ENCODE measurements around the gene SNN. TPM values are rescaled to one million over a fixed set of nuclear protein-coding genes. Genes with fewer than 3 reads are reported as not detected.

The SNN gene
- total RNA-seq, 4 donors from 2014 or later: 4.1 to 30.1 (median 23.0) TPM

DNA sequence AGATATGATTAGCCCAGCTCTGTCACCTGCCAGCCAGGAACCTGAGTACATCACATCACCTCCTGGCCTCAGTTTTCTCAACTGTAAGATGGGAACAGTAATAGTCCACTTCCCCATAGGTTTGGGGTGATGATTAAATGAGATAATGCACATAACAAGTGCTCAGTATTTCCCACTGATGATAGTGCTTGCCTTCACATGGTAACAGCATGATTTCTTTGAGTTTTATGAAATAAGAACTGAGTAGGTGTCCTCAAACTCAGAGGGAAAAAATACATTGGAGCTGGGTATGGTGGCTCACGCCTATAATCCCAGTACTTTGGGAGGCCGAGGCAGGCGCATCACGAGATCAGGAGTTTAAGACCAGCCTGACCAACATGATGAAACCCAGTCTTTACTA lies 30.1 kb upstream of the SNN start:
- Histone ChIP-seq H3K4me1 (peaks cover 0 to 5% of the 10 kb centered on the region in 2 donors), H3K27ac (no peak overlapping the region), H3K4me3 (no peak overlapping the region), H3K9me3 (no peaks in the 10 kb centered on the region), H3K36me3 (no peaks in the 10 kb centered on the region), H3K27me3 (no peaks in the 10 kb centered on the region)
- no peak for DNase-seq
- intact Hi-C loops (cut with DNase I; ENCODE audit: low total_unique reads): no loop called here
- TF ChIP-seq POLR2A (IDR thresholded peaks at IDR 0.05): no peak
- TF ChIP-seq, protein P1, sequence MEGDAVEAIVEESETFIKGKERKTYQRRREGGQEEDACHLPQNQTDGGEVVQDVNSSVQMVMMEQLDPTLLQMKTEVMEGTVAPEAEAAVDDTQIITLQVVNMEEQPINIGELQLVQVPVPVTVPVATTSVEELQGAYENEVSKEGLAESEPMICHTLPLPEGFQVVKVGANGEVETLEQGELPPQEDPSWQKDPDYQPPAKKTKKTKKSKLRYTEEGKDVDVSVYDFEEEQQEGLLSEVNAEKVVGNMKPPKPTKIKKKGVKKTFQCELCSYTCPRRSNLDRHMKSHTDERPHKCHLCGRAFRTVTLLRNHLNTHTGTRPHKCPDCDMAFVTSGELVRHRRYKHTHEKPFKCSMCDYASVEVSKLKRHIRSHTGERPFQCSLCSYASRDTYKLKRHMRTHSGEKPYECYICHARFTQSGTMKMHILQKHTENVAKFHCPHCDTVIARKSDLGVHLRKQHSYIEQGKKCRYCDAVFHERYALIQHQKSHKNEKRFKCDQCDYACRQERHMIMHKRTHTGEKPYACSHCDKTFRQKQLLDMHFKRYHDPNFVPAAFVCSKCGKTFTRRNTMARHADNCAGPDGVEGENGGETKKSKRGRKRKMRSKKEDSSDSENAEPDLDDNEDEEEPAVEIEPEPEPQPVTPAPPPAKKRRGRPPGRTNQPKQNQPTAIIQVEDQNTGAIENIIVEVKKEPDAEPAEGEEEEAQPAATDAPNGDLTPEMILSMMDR (IDR thresholded peaks at IDR 0.05): no peak

DNA sequence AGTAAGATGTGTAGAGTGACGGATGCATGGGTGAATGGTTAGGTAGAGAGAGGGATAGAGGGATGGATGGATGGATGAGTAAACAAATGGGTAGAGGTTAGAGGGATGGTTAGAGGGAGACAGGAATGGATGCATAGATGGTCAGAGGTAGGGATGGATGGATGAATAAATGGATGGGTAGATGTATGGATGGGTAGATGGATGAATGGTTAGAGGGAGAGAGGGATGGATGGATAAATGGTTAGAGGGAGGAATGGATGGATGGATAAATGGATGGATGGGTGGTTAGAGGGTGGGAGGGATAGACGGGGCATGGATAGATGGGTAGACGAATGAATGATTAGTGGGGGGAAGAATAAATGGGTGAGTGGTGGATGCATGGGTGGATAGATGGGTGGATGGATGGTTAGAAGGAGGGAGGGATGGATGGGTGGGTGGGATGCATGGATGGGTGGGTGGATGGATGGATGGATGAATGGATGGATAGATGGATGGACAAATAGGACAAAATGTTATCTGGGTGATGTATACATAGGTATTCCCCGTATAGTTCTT lies 29.2 kb upstream of the SNN start:
- intact Hi-C loops (cut with DNase I; ENCODE audit: low total_unique reads): no loop called here

DNA sequence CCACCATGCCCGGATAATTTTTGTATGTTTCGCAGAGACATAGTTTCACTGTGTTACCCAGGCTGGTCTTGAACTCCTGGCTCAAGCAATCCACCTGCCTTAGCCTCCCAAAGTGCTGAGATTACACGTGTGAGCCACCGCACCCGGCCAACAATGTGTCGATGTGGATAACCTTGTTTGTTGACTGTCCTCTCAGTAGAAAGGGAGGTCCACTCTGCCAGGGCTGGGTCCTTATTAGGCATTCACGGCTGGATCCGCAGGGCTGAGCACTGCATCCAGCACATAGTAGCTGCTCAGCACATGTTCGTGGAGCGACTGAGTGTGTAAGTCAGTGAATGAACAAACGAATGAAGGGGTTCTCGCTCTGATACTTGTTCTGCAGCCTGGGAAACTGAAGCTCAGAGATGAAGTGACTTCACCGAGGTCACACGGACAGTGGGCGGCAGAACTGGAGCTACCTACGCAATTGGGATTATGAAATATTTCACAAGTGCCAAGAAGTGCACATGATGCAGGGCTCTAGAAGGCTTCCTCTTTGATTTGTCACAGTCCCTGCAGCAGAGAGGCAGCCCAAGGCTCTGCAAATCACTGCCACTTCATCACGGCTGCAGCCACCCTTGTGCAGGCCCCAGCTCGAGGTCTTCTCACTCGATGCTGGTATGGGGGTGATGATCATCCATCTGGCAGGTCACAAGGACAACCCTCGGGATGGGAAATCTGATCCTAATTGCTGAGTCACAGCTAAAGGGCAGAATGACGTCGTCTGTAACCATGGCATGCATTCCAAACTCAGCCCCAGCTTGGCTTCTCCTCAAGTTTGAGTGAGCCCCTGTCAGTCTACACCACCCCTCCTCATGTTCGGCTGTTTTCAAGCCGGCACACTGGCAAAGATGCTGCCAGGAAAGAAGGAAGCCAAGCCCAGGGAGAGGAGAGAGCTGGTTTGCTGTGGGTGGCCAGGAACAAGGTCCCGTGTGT lies 28.0 kb upstream of the SNN start:
- Histone ChIP-seq H3K4me1 (peaks cover 0 to 5% of the 10 kb centered on the region in 2 donors), H3K9me3 (no peaks in the 10 kb centered on the region), H3K27ac (peak overlapping the region; percentile 88 to 96), H3K4me3 (no peak overlapping the region), H3K36me3 (no peaks in the 10 kb centered on the region), H3K27me3 (no peaks in the 10 kb centered on the region)
- TF ChIP-seq, protein P1 (IDR thresholded peaks at IDR 0.05): no peak
- peak; percentile 47 to 63 for TF ChIP-seq POLR2A (IDR thresholded peaks at IDR 0.05)
- DNase-seq: peak; percentile 88 to 93
- intact Hi-C loops (cut with DNase I; ENCODE audit: low total_unique reads): loop anchor here (10.0 kb wide), 2 partner anchors 105 to 235 kb away; no protein-coding TSS in a partner anchor

More for the DNA sequence above, 29.2 kb upstream of the SNN start:
- Histone ChIP-seq H3K4me3 (no peak overlapping the region), H3K4me1 (peaks cover 0 to 5% of the 10 kb centered on the region in 2 donors), H3K9me3 (no peaks in the 10 kb centered on the region), H3K27me3 (no peaks in the 10 kb centered on the region), H3K27ac (peak overlapping the region; percentile 88 to 96), H3K36me3 (no peaks in the 10 kb centered on the region)
- DNase-seq: no peak
- TF ChIP-seq, protein P1 (IDR thresholded peaks at IDR 0.05): no peak
- TF ChIP-seq POLR2A (IDR thresholded peaks at IDR 0.05): no peak

DNA sequence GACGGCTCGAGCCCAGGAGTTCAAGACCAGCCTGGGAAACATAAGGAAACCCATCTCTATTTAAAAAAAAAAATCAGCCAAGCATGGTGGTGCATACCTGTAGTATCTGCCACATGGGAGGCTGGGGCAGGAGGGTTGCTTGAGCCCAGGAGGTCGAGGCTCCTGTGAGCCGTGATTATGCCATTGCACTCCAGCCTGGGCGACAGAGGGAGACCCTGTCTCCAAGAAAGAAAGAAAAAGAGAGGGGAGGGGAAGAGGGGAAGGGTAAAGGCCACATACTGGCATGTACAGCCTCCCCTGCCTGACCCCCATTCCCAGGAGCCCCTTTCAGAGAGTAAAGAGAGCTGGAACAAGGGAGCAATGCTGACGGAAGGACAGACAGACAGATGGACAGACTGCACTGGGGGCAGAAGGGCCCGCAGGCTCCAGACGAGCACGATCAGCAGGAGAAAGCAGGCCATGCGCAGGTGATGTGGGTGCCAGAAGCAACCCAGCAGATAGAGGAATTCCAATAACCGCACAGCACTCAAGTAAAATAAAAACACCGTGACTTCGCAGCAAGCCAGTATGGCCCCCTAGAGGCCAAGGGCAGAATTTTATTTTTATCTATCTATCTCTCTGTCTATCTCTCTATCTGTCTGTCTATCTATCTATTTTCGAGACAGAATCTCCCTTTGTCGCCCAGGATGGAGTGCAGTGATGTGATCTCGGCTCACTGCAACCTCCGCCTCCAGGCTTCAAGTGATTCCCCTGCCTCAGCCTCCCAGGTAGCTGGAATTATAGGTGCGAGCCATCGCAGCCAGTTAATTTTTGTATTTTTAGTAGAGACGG lies 27.1 kb upstream of the SNN start:
- TF ChIP-seq, protein P1 (IDR thresholded peaks at IDR 0.05): peak; percentile 77 to 86 (median 78)
- TF ChIP-seq POLR2A (IDR thresholded peaks at IDR 0.05): no peak
- peak; percentile 59 to 64 for DNase-seq
- Histone ChIP-seq H3K27me3 (no peaks in the 10 kb centered on the region), H3K9me3 (no peaks in the 10 kb centered on the region), H3K4me1 (peaks cover 0 to 5% of the 10 kb centered on the region in 2 donors), H3K27ac (peak overlapping the region; percentile 88 to 96), H3K4me3 (no peak overlapping the region), H3K36me3 (no peaks in the 10 kb centered on the region)
- intact Hi-C loops (cut with DNase I; ENCODE audit: low total_unique reads): loop anchor here (10.0 kb wide), 2 partner anchors 106 to 236 kb away; no protein-coding TSS in a partner anchor

Measured in uterus (tissue), 4 donors.